Measurements from ENCODE around the gene LLGL2. TPM values are rescaled to one million over a fixed set of nuclear protein-coding genes. Genes with fewer than 3 reads are reported as not detected.

Gene LLGL2
- polyA plus RNA-seq, 3 donors, result 35.4 to 50.0 (median 40.0) TPM

GRCh38 chr17:75521951-75522727, 3.4 kb upstream of the LLGL2 start:
- no peak for DNase-seq (ENCODE audit: low read depth in 3 of 3, low spot score in 2 of 3)

DNA sequence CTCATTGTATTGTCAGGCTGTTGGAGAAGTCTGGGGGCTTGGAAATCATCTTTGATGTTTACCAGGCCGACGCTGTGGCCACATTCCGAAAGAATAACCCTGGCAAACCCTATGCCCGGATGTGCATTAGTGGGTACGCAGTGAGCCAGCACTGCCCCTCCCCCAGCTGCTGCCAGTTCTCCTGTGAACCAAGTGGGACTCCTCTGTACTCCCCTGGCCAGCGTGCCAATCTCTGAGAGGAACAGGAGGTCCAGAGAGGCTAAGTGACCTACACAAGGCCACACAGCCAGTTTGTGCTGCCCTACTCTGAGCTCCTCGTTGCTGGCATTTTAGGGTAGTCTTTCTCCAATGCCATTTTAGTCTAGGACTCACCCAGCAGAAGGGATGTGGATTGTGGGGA, 1.9 kb upstream of the LLGL2 start:
- no peak for DNase-seq (ENCODE audit: low read depth in 3 of 3, low spot score in 2 of 3)

GRCh38 chr17:75524269-75524969, 1.1 kb upstream of the LLGL2 start:
- DNase-seq (ENCODE audit: low read depth in 3 of 3, low spot score in 2 of 3), result no peak

GRCh38 chr17:75525806-75526554, 483 bp downstream of the LLGL2 start:
- no peak for DNase-seq (ENCODE audit: low read depth in 3 of 3, low spot score in 2 of 3)

DNA sequence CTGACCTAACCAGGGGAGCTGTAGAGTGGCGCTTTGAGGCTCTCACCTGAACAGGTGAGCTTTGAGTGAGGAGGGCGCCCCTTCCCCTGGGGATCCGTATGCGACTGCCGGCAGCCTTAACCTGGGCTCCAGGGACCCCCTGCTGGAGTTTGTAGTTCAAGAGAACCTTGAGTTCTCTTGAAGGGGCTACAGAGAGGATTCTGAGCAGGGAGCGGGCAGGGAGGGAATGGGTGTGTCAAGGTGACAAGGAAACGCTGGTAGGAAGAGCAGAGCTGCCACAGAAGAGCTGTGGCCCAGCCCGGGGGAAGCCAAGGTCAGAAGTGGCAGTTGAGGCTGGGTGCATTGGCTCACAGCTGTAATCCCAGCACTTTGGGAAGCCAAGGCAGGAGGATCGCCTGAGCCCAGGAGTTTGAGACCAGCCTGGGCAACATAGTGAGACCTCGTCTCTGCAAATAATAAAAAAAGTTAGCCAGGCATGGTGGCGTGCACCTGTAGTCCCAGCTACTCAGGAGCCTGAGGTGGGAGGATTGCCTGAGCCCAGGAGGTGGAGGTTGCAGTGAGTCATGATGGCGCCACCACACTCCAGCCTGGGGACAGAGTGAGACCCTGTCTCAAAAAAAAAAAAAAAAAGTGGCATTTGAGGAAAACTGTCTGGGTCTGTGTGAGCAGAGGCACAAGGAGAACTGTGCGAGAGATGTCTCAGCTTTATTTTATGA, 1.2 kb downstream of the LLGL2 start:
- DNase-seq (ENCODE audit: low read depth in 3 of 3, low spot score in 2 of 3), result no peak

DNA sequence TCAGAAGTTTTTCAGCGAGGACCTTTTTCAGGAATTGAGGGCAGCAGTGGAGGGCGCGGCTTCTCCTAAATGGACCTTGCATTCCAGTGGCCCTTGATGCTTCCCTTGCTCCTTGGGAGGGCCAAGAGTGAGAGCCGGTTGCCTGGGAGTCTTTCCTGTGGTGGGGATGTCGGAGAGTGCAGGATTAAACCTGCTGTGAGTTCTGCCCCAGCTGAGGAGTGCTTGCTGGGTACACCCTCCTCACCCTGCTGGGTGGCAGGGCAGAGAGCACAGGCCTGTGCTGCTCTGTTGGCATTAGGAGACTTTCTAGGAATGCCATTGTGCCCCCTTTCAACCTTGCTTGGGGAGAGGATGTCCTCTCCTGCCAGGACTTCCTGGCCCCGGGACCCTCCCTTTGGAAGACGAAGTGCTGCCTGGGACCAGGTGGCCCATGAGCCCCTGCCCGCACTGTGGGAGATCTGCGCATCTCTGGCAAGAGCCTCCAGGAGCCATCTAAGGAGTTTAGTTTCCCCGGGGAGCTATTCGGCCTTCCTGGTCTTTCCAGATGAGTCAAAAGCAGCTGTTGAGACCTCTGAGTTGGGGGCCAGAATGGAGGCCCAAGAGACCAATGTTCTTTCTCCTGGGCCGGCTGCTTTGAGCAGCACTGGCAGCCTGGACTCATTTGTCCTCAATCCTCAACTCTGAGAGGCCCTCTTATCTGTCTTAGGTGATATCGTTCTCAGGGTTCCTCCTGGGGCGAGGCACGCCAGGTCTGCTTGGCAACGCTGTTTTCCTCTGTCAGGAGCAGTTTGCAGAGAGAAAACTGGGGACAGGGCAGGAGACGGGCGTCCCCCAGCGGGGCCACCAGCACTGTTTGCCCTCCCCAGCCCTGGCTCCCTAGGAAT, 5.6 kb downstream of the LLGL2 start:
- DNase-seq (ENCODE audit: low read depth in 3 of 3, low spot score in 2 of 3), result no peak

DNA sequence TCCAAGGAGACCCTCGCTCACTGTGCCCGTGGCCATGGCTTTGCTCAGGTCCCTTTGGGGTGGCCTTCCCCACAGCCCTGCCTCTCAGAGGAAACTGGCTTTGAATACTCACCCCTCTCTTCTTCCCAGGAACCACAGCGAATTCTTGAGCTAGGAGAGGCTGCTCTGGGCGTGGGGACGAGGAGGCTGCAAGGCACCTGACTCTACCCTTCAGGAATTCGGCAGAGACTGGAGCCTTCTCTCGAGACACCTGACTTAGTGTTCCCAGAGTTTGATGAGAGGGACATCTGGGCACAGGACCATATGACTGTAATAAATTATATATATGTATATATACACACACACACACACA, 6.2 kb downstream of the LLGL2 start:
- no peak for DNase-seq (ENCODE audit: low read depth in 3 of 3, low spot score in 2 of 3)

GRCh38 chr17:75535119-75535537, 9.6 kb downstream of the LLGL2 start:
- no peak for DNase-seq (ENCODE audit: low read depth in 3 of 3, low spot score in 2 of 3)

DNA sequence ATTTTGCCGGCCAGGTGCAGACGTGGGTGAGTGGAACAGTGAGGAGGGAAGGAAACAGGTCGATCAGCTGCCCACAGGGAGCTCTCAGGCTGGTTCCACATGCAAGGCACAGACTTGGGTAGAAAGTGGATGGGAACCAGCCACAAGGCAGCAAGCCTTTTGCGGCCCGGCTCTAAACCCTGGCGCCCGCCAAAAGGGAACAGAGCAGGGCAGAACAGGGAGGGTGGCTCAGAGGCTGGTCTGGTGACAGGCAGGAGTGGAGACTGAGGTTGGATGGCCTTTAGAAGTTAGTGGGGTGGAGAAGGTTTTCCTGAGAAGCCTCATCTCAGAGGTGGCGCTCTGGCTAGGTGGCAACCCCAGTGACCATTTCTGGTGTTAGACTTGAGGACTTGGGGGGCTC, 10.4 kb downstream of the LLGL2 start:
- no peak for DNase-seq (ENCODE audit: low read depth in 3 of 3, low spot score in 2 of 3)

- no peak for DNase-seq (ENCODE audit: low read depth in 3 of 3, low spot score in 2 of 3)
Measured at GRCh38 chr17:75536366-75536765, 10.9 kb downstream of the LLGL2 start.

GRCh38 chr17:75539967-75540729, 14.7 kb downstream of the LLGL2 start:
- DNase-seq (ENCODE audit: low read depth in 3 of 3, low spot score in 2 of 3), result no peak

DNA sequence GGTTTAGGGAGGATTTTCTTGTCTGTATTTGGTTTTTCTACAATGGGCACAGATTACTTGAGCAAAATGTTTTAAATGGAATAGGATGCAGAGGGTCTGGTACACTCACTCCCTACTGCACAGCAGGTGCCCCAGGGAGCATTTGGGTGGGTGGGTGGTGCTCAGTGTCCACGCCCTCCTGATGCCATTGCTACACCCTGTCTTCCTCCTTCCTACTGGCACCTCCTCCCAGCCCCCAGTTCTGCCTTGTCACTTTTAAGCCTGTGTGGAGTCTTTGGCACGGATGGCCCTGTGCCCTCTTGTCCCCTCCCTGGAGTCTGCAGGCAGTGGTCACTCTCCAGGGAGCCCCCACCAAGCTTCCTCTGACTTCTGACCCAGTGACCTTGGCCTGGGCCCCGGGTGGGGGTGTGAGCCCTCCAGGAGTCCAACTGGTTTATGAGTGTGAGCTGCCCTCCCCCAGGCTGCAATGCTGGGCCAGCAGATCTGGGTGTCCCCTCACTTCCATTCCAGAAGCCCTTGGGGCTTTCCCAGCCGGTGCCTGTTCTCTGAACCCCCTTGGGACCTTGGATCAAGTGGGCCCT, 15.5 kb downstream of the LLGL2 start:
- DNase-seq (ENCODE audit: low read depth in 3 of 3, low spot score in 2 of 3), result no peak

DNA sequence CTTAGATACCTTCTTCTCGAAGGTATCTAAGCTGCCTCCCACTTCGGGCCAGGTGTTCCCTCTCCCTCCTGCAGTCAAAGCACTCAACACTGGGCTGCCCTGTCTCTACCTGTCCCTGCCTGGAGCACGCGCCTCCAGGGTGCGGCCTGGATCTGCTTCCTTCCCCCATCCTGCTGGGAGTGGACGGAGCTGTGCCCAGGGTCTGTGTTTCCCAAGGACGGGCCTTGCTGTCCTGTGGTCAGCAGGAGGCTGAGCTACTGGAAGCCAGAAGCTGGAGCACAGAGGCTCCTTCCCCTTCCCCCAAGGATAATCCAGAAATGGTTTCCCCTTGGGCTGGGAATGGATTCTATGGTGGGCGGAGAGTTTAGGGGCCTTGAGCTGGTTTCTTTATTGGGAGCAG, 16.7 kb downstream of the LLGL2 start:
- DNase-seq (ENCODE audit: low read depth in 3 of 3, low spot score in 2 of 3), result no peak

DNA sequence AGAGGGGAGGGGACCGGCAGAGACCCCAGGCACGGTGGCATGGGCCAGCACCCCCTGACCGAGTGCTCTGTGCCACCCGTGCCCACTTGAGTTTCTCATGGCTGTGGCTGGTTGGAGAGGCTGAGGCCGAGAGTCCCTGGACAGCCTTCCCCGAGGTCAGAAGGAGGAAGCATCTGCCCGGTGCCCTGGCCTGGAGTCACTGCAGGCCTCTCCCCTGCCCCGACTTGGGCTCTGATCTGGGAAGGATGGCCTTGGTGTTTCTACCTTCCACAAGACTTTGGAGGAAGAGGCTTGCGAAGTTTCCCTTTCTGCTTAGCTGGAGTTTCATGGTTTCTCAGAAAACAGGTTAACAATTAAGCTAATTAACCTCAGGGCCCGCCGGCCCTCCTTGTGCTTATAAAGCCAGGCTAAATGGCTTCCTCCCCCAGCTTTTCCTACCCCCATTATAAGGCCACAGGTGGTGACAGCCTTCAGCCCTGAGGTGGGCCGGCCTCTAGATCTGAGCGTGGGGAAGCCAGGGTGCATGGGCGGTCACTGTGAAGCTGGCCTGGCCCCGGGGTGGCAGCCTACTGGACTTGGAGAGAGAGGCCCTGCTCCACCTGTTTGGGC, 17.3 kb downstream of the LLGL2 start:
- no peak for DNase-seq (ENCODE audit: low read depth in 3 of 3, low spot score in 2 of 3)

DNA sequence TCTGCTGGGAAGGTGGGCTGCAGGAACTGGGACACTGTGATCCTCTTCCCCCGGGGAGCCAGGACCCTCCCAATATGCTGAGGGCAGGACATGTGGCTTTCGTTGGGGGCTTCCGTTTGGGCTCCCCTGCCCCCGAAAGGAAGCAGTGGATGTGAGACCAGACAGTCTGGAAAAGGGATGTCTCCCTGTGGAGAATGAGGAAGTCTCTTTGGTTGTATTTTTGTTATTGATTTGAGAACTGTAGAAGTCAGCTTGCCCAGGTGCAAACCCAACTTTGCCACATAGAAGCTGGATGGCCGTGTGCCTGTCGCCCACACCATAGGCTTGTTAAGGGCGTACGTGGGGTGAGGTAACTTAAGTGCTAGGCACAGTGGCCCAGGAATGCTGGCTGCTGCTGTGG, 18.8 kb downstream of the LLGL2 start:
- DNase-seq (ENCODE audit: low read depth in 3 of 3, low spot score in 2 of 3), result no peak

GRCh38 chr17:75546181-75546580, 20.7 kb downstream of the LLGL2 start:
- DNase-seq (ENCODE audit: low read depth in 3 of 3, low spot score in 2 of 3), result no peak

GRCh38 chr17:75547091-75547490, 21.6 kb downstream of the LLGL2 start:
- DNase-seq (ENCODE audit: low read depth in 3 of 3, low spot score in 2 of 3), result no peak

DNA sequence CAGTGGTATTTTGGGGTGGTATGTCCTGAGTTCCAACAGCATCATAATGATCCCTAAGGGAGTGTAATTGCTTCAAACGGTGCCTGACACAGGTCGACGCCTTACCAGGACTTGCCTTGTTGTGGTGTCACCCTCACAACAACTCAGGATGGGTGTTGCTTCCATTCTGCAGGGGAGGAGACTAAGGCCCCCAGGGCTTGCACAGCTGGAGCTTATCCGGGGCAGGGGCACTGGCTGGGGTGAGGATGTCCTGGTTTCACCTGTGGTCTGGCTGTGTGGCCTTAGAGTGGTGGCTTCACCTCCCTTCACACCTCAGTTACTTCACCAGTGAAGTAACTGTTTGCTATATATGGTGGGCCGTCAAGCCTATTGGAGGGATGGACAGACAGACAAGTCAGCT, 23.3 kb downstream of the LLGL2 start:
- no peak for DNase-seq (ENCODE audit: low read depth in 3 of 3, low spot score in 2 of 3)

Data from right renal cortex interstitium (tissue), 3 donors.